ENCODE results near the gene TIAM1.

- TF ChIP-seq POLR2A (IDR thresholded peaks at IDR 0.05) (no peak), POLR2AphosphoS5 (IDR thresholded peaks at IDR 0.05) (no peak), CTCF (IDR thresholded peaks at IDR 0.05) (no peak), EP300 (IDR thresholded peaks at IDR 0.05) (no peak)
Measured at GRCh38 chr21:31290765-31291164, 53.3 kb downstream of the TIAM1 start.
